EL (cell line): ENCODE measurements around the gene FEZF2.

Experiments used
- DNase-seq: peaks from one replicate; pipeline ENCODE4 v3.0.0-alpha.2; 2016

The FEZF2 gene

GRCh38 chr3:62373215-62373614 is at the start of gene FEZF2:
TSS of gene FEZF2 (minus strand) at chr3:62373550. CDS start at chr3:62372868, 682 bp downstream.
- no peak for DNase-seq

DNA sequence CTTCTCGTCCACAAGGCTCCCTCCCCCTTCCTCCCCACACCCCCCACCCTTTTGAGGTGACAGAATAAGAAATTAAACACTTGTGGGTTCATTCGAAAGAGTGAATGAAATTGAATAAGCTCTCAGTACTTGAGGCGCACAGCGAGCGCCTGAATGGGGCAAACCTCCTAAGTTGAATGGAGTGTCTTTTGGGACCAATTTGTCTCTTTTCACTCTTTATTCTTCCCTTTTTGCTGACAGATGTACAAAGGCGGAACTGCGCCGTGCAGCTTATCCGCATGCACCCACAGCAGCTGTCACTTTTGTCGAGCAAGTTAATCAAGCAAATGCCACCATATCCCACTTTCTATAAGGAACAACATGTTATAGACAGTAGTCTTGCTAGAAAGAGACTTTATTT is 47.9 kb upstream of the FEZF2 start:
- DNase-seq = no peak

DNA sequence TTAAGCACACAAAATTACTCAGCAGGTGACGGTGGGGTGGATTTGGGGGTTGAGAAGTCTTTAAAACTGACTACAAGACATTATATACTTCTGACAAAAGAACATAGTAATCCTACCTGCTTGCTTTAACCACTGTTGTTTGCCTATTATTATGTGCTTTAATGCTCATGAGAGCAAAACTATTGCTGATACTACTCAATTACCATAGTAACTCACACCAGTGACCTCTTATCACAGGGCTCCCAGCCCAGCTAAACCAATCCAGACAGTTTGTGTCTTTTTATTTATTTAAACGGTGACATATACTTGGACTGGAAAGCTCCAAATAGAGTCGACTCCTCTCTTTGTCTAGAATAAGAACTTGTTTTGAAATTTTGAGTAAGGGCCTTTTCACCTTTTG is 42.8 kb upstream of the FEZF2 start:
- DNase-seq = no peak

- DNase-seq = no peak
Observed at GRCh38 chr3:62415312-62415801, 42.0 kb upstream of the FEZF2 start.

- DNase-seq = no peak
Observed at GRCh38 chr3:62414786-62415185, 41.4 kb upstream of the FEZF2 start.

DNA sequence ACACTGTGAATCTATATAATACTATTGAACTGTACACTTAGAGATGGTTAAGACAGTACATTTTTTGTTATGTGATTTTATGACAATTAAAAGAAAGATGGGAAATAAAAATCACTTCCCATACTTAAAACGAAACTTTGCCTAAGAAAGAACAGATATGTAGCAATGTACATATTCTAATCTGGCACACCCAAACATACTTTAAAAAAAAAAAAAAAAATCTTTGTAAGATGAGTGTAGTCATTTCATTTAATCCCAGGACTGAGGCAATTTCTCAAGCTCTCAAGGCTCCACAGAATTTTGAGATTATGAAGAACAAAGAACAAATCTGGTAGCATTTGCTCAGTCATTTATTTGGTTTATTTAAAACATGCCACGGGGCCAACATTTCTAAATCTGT is 40.3 kb upstream of the FEZF2 start:
- DNase-seq = no peak

DNA sequence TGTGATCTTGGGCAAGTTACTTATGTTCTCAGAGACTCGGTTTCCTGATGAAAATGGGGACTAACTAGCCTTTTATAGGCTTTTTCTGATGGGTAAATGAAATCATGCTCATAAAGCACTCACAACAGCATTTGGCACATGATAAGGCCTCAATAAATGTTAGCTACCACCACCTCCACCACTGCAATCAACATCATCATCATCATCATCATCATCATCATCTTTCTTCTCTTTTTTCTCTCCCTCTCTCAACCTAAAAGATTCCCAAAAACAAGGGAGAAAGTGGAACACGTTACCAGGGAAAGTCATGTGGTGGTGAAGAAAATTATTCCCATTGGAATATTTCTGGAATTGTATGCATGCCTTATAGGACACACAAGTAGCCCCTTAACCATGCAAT is 33.6 kb upstream of the FEZF2 start:
- no peak for DNase-seq

- DNase-seq = no peak
Observed at GRCh38 chr3:62405566-62405965, 32.2 kb upstream of the FEZF2 start.

DNA sequence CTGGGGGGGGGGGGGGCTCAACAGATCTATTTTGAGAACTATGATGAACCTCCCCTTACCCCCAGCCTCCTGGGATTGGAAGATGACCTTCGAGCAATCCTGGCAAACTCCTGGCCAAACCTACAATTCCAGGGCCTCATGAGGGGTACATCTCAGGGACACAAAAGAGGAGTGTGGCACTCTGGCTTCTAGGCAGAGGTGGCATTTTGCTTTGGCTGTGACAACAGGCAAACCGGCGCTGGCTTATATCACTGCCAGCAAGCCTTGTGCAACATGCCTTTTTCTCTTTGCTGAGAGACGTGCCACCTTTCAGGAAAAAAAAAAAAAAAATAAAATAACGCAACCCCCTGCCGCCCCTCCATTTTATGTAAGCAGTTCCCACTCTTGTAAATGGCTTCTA is 31.8 kb upstream of the FEZF2 start:
- DNase-seq = no peak

- DNase-seq = no peak
Observed at GRCh38 chr3:62404321-62404720, 31.0 kb upstream of the FEZF2 start.

- no peak for DNase-seq
Observed at GRCh38 chr3:62403765-62404164, 30.4 kb upstream of the FEZF2 start.

GRCh38 chr3:62392626-62393292 is 19.4 kb upstream of the FEZF2 start:
- no peak for DNase-seq

GRCh38 chr3:62387251-62387650 is 13.9 kb upstream of the FEZF2 start:
- DNase-seq = no peak

GRCh38 chr3:62379321-62379798 is 6.0 kb upstream of the FEZF2 start:
- no peak for DNase-seq

GRCh38 chr3:62378921-62379320 is 5.6 kb upstream of the FEZF2 start:
- no peak for DNase-seq

DNA sequence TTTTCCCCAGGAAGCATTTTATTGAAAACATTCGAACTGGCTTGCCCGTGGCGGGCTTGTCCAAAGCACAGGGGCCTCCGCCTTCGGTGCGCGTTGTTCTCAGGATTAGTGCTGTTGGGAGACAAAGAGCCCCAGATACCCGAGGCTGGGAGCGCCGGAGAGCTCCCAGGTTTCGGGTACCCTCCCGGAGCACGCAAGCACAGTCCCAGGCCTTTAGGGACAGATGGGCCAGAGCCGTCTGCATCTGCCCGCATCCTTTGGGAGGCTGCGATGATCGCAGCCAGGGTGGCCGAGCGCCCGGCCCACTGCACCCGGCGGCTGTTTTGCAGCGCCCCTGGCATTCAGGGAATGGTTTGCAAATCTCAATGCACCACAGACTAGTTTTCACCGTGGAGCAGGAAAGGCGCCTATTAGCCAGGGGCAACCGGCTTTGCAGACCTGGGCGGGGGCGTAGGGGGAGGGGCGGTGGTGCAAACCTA is 5.0 kb upstream of the FEZF2 start:
- no peak for DNase-seq

- DNase-seq = no peak
Observed at GRCh38 chr3:62376906-62377877, 3.8 kb upstream of the FEZF2 start.

- DNase-seq = no peak
Observed at GRCh38 chr3:62376454-62376720, 3.0 kb upstream of the FEZF2 start.

DNA sequence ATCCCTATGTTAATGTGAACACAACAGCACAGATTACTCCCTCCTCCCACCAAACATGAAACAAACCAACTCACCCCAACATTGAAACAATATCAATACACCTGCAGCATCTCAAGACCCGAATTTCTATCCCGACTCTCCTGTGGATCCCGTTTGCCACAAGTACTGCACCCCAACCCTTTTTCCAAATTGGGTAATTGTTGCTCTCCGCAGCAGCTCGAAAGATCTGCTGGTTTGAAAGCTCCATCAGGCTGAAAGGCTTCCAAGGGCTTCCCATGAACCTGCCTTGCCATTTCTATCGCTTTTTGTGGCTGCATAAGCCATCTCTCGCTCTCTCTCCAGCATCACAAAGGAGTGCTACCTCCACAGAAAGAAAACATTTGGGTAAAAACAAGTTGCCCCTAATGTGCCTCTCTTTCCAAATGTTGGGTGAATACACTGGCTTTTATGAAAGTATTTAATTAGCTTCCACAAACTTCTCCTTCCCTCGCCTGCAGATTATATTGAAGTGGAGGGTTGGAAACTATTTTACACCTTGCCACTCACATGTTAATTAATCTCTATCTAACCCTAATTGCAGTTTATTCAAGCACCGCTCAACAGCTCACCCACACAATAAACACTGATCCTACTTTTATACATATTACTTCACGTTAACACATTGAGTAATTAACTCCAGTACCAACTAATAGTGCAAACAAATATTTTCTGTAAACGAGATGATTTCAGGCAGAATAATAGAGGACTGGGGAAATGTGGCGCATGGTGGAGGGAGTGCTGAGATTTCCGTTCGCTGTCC is 2.5 kb upstream of the FEZF2 start:
- DNase-seq = no peak

DNA sequence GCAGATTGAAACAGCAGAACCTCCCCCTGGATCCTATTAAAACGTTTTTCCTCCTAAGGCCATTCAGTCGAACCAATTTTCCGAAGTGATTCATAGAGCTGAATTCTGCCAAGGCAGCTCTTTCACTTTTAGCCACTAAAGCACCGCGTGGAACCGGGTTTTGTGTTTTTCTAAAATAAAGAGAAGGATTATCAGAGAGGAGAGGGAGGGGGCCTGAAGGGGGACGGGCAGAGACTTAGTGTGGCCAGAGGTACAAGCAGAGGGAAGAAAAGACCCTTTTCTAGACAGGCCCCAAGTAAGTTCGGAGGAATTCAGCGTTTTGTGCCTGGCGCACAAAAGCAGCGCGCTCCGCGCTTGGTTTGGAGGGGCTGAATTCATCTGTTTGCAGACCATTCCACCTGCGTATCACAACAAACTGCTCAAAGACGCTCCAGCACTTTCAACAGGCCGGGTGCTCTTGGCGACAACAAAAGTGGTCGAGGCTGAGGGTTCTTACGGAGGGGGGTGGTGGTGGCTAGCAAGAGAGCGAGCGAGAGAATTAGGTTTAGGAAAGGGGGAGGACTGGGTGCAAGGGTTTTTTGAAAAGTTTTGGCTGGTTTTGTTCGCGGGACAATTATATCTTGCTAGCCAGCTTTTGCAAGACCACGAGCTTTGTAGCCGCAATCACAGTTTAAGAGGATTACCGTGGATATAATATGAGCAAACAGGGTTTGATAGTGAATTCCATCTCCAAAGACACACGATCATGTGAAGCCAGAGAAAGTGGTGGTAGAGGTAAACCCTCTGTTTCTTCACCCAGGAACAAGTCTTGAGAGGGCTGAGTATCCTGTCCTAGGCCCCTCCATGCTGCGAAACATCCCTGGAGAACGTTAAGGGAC is 1.2 kb upstream of the FEZF2 start:
- DNase-seq = no peak

DNA sequence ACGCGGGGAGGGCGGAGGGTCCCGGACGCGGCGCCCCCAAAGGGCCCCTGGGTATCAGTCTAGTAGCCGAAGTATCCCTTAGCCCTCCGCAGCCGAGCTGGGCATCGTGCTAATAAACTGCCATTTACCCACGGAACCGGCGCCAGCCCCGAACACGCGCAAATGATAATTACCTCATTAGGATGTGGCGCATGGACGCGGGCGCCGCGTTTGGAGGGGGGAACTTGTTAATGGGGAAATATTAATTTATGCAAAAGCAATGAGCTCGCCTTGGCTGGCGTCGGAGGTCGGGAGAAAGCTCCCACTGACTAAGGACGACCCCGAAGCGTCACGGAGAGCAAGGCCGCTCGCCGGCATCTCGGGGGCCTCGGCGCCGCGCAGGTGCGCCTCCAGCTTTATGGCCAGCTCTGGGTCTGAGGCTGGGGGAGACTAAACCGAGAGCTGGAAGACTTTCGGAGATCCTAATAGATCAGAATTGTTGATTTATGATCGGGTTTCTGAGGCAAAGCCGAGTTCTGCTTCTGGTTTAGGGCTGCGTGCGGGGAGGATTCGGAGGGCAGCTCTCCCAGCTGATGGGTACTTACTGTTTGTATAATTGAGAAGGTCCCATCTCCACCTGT is 474 bp upstream of the FEZF2 start:
- no peak for DNase-seq

DNA sequence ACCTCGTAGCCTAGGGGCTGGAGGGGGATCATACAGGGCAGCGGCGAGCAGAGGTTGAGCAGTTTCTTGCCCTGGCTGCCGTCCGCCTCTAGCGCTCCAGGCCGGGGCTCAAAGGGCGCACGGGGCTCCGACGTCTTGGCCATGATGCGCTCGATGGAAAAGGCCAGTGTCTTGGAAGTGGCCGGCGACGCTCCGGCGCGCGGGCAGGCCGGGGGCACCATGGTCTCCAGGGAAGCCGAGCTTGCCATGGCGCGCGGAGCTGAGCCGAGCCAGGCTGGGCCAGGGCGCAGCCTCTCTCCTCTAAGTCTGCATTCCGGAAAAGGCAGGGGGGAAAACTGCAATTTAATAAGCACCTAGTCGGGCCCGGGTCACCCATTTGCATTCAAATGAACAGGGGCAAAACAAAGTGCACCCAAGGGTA is 719 bp downstream of the FEZF2 start:
- no peak for DNase-seq
